ENCODE results near the gene CSNK2A1.

Gene CSNK2A1

DNA sequence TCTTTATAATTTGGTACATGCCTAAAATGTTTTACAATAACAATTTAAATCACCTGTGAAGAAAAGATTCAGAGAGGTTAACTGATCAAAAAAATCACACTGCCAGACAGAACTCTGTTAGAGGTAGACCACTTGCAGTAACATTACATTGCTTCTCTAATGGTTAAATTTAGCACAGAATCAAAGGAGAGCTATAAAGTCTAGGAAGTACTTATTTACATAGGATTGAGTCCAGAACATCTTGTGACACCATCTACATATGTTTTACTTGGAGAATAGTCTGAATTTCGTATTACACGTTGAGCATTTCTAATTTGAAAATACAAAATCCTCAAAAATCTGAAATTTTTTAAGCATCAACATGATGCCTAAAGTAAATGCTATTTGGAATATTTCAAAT lies 64.1 kb downstream of the CSNK2A1 start:
- TF ChIP-seq NFIC (IDR thresholded peaks at IDR 0.05) (no peak), EP300 (IDR thresholded peaks at IDR 0.05; ENCODE audit: borderline replicate concordance) (no peak)
- TF ChIP-seq, protein P1, sequence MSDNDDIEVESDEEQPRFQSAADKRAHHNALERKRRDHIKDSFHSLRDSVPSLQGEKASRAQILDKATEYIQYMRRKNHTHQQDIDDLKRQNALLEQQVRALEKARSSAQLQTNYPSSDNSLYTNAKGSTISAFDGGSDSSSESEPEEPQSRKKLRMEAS (IDR thresholded peaks at IDR 0.05), result no peak

DNA sequence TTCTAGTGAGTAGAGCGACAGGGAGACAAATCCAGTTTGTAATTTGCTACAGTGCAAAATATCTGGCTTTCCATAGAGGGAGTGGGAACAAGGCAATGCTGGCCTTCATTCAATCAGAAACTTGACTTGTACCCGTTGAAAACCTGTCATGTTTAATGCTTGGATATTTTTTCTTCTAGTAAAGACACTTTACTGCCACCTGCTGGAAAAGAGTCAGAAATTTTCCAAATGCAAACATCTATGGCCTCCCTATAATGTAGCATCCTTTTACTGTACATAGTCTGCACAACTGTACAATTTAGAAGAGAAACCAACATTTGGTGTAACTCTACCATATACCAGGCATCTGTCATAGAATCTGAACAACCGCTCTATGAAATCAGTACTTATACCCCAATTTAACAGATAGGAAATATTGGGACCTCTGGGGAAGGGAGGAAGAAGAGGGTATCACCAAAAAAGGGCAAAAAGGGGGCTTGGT lies 64.6 kb downstream of the CSNK2A1 start:
- TF ChIP-seq RAD21 (IDR thresholded peaks at IDR 0.05; ENCODE audit: low read depth), result peak; percentile 58
- no peak for TF ChIP-seq CEBPB (IDR thresholded peaks at IDR 0.05)

DNA sequence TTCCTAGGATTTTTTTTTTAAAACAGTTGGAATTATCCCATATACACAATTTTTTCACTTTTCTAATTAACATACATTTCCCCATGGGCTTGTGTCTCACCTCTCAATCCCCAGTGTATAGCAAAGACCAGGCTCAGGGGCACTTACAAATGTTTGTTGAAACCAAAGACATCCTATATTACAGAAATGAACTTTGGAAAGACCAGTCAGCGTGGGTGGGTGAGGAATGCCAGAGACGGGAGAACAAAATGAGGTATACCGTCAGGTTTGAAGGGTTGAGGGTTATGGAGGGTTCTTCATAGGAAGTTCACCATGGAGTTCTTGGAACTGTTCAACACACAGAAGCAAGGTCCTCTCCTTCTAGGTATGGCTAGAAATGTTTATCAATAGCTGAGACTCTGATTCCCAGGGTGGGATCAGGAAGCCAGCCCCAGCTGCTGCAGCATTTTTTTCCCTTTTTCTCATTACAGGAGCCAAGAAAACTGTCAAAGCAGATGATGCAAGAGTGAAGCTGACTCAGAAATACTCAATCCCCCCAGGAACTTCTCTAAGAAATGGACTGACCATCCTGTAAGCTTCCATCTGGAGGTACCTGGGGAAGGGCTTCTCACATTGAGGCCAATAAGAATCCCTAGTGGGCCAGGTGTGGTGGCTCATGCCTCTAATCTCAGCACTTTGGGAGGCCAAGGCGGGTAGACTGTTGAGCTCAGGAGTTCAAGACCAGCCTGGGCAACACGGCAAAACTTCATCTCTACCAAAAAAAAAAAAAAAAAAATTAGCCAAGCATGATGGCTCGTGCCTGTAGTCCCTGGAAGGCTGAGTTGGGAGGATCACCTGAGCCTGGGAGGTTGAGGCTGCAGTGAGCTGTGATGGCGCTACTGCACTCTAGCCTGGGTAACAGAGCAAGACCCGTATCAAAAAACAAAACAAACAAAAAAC lies 65.3 kb downstream of the CSNK2A1 start:
- TF ChIP-seq YY1 (IDR thresholded peaks at IDR 0.05; ENCODE audit: low read depth) (no peak), EP300 (IDR thresholded peaks at IDR 0.05; ENCODE audit: borderline replicate concordance) (no peak), TAF1 (IDR thresholded peaks at IDR 0.05; ENCODE audit: low read depth) (no peak), CEBPB (IDR thresholded peaks at IDR 0.05) (no peak), CREB1 (IDR thresholded peaks at IDR 0.05; ENCODE audit: low read depth) (no peak), EGR1 (IDR thresholded peaks at IDR 0.05) (no peak), ZBTB7A (IDR thresholded peaks at IDR 0.05; ENCODE audit: low read depth) (no peak), RAD21 (IDR thresholded peaks at IDR 0.05; ENCODE audit: low read depth) (no peak), TEAD4 (IDR thresholded peaks at IDR 0.05) (no peak), NFIC (IDR thresholded peaks at IDR 0.05) (no peak), FOXM1 (IDR thresholded peaks at IDR 0.05; ENCODE audit: borderline replicate concordance, low read depth) (no peak), TCF12 (IDR thresholded peaks at IDR 0.05; ENCODE audit: low read depth) (no peak)
- TF ChIP-seq, protein P1 (IDR thresholded peaks at IDR 0.05), result no peak
- TF ChIP-seq, protein P2, sequence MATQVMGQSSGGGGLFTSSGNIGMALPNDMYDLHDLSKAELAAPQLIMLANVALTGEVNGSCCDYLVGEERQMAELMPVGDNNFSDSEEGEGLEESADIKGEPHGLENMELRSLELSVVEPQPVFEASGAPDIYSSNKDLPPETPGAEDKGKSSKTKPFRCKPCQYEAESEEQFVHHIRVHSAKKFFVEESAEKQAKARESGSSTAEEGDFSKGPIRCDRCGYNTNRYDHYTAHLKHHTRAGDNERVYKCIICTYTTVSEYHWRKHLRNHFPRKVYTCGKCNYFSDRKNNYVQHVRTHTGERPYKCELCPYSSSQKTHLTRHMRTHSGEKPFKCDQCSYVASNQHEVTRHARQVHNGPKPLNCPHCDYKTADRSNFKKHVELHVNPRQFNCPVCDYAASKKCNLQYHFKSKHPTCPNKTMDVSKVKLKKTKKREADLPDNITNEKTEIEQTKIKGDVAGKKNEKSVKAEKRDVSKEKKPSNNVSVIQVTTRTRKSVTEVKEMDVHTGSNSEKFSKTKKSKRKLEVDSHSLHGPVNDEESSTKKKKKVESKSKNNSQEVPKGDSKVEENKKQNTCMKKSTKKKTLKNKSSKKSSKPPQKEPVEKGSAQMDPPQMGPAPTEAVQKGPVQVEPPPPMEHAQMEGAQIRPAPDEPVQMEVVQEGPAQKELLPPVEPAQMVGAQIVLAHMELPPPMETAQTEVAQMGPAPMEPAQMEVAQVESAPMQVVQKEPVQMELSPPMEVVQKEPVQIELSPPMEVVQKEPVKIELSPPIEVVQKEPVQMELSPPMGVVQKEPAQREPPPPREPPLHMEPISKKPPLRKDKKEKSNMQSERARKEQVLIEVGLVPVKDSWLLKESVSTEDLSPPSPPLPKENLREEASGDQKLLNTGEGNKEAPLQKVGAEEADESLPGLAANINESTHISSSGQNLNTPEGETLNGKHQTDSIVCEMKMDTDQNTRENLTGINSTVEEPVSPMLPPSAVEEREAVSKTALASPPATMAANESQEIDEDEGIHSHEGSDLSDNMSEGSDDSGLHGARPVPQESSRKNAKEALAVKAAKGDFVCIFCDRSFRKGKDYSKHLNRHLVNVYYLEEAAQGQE (IDR thresholded peaks at IDR 0.05; ENCODE audit: low read depth), result no peak
- TF ChIP-seq, protein P3, sequence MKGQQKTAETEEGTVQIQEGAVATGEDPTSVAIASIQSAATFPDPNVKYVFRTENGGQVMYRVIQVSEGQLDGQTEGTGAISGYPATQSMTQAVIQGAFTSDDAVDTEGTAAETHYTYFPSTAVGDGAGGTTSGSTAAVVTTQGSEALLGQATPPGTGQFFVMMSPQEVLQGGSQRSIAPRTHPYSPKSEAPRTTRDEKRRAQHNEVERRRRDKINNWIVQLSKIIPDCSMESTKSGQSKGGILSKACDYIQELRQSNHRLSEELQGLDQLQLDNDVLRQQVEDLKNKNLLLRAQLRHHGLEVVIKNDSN (IDR thresholded peaks at IDR 0.05), result no peak

DNA sequence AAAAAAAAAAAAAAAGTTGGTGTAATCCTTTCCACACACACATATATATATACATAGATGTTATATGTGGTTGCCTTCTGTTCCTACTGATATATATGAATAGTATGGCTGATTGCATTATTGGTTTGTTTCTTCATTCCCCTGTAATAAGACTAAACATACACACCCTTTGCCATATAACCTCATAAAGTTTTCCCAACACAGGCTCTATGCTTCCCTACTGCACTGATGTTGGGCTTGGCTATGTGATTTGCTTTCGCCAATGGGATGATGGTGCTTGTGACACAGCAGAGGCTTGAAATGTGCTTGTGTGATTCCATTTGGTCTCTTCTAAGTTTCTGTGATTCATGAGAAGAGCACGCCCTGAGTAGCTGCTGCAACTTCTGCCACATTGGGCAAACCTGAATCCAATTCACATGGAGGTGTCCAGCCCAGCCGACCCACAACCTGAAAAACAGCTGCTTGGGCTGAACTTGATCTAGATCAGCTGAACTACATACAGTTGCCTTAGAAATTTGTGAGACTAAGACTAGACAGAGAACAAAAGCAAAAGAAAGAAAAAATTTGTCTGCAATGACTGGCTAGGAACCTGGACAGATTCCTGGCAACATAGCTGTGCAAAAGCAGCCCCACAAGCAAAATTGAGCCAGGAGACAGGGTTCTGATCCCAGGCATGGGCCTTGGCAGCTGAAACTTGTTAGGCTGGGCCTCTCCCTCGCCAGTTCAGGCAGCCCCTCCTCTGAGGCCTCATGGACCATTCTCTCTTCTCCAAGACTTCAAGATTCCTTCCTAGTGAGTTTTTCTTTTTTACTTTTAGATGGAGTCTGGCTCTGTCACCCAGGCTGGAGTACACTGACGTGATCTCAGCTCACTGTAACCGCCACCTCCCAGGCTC lies 67.9 kb downstream of the CSNK2A1 start:
- TF ChIP-seq RAD21 (IDR thresholded peaks at IDR 0.05; ENCODE audit: low read depth) (no peak), CEBPB (IDR thresholded peaks at IDR 0.05) (no peak), ZBTB7A (IDR thresholded peaks at IDR 0.05; ENCODE audit: low read depth) (no peak), FOXM1 (IDR thresholded peaks at IDR 0.05; ENCODE audit: borderline replicate concordance, low read depth) (no peak), YY1 (IDR thresholded peaks at IDR 0.05; ENCODE audit: low read depth) (no peak), EGR1 (IDR thresholded peaks at IDR 0.05) (no peak), CREB1 (IDR thresholded peaks at IDR 0.05; ENCODE audit: low read depth) (no peak), TAF1 (IDR thresholded peaks at IDR 0.05; ENCODE audit: low read depth) (no peak), EP300 (IDR thresholded peaks at IDR 0.05; ENCODE audit: borderline replicate concordance) (no peak), NFIC (IDR thresholded peaks at IDR 0.05) (no peak)
- TF ChIP-seq, protein P1 (IDR thresholded peaks at IDR 0.05), result no peak
- TF ChIP-seq, protein P3 (IDR thresholded peaks at IDR 0.05), result no peak
- TF ChIP-seq, protein P2 (IDR thresholded peaks at IDR 0.05; ENCODE audit: low read depth), result no peak

DNA sequence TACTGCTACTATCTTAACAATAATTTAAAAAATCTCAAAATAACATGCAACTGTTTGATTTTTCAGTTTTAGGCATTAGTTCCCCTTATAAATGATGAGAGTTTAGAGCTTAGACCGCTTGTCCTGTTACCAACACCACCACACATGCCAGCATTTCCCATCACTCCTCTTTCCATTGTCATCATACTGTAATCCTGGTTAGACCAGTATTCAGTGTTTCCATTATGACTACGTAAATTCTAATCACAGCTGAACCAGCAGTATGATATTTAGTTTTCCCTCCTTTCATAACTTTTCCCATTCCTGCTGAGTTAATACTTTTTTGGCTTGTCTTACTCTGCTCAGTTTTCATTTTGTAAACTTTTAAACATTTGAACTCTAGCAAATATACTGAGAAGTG lies 69.0 kb downstream of the CSNK2A1 start:
- TF ChIP-seq, protein P2 (IDR thresholded peaks at IDR 0.05; ENCODE audit: low read depth), result no peak
- TF ChIP-seq EP300 (IDR thresholded peaks at IDR 0.05; ENCODE audit: borderline replicate concordance) (no peak), EGR1 (IDR thresholded peaks at IDR 0.05) (no peak), FOXM1 (IDR thresholded peaks at IDR 0.05; ENCODE audit: borderline replicate concordance, low read depth) (no peak), TAF1 (IDR thresholded peaks at IDR 0.05; ENCODE audit: low read depth) (no peak), TCF12 (IDR thresholded peaks at IDR 0.05; ENCODE audit: low read depth) (no peak), RAD21 (IDR thresholded peaks at IDR 0.05; ENCODE audit: low read depth) (no peak)

All from Ishikawa (cell line).